ENCODE results near the gene LRRC45.

The LRRC45 gene

DNA sequence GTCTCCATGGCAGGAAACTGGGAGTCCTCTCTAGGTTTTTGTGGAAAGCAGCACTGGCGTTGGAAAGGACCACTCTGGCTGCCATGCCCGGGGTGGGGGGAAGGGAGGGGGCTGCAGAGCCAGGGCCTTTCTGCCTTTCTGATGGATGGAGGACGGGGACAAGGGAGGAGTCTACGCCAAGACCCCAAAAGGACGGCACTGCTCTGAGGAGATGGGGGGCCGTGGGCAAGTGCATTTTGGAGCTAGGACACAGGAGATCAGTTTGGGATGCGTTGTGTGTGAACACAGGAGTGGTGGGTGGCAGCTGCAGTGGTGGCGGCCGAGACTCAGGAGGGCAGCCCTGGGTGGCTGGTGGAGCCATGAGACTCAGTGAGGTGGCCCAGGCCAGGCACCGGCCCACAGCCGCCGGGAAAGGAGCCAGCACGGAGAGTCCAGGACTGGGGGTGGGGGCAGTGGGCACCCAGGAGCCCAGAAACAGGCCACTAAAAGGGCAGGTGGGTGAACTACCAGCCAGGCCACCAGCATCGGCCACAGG, 2.5 kb upstream of the LRRC45 start:
- DNase-seq, result no peak

DNA sequence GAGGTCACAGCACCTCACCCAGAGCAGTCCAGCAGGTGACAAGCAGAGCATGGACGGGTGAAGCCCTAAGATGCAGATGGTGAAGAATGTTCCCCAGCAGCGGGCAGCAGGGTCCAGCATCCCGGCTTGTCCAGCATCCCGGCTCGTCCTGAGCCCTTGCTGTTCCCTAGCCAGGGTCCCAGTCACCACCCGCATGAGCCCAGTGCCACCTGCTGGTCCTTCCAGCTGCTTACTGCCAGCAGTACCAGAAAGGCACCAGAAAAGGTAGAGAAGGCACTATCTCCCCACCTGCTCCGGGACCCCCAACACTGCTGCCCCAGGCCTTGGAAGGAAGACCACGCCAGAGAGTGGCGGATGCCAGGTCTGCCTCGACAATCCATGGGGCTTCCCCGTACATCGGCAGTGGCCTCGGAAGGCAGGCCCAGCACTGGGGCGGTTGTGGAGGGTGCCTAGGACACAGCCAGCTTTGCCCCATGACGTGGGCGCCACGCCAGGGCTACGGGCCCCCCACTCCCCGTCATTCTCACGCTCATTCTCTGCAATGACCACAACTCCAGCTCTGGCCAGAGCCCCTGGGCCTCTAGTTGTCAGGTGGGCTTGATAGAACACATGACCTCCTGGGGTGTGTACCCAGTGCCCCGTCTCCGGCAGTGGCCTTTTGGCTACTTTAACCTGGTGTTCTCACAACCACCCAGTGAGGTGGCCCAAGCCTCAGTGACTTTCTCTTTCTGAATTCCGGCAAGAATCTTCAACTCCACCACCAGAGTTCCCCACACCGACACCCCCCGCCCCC, 1.8 kb upstream of the LRRC45 start:
- peak; percentile 63 to 64 for DNase-seq

DNA sequence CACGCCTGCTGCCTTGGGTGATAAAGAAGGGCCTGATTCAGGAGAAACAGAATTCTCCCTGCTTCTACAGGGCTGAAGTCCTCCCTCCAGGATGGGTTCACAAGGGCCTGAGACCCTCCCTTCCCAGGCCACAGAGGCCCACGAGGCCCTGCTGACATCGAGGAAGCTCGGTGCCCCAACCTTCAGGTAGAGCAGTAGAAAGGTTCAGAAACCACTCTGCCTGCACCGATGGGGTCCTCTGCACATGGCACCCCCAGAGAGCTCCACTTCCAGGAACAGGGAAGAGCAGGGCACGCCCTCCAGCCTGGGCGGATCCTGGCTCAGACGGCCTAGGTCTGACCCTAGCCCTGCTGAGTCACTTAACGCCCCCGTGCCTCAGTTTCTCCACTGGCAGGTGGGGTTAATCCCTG, 1.2 kb upstream of the LRRC45 start:
- DNase-seq, result no peak

DNA sequence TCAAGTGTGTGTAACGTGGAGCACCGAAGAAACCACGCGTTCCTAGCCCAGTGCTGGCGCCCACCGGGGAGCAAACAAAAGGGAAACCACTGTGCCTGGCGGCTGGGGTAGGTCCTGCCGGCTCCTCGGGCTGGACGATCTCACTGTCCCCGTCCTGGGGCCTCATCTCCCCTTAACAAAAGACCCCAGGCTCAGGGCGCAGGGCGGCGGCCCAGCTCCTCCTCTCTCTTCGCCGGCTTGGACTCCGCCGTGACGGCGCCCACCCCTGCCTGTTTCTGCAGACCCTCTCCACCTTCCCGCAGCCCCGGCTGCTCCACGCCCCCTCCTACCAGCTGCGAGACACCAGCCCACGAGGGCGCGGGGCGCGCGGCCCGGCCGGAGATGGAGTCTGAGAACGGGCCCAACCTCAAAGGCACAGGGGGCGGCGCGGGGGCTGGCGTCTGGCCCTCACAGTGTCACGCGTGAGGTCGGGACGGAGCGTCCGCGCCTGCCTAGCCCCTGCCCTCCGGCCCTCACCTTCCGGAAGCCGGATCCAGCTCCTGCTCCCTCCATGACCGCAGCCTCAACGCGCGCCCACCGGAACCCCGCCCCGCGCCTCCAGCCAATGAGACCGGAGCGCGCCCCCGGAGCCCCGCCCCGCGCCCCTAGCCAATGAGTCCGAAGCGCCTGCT, 660 bp upstream of the LRRC45 start, which contains the start of gene CENPX:
Gene CENPX (minus strand): TSS at position 569 of the 671 bp plus-strand sequence. CDS start 17 bp downstream, at position 552.
- no peak for DNase-seq

DNA sequence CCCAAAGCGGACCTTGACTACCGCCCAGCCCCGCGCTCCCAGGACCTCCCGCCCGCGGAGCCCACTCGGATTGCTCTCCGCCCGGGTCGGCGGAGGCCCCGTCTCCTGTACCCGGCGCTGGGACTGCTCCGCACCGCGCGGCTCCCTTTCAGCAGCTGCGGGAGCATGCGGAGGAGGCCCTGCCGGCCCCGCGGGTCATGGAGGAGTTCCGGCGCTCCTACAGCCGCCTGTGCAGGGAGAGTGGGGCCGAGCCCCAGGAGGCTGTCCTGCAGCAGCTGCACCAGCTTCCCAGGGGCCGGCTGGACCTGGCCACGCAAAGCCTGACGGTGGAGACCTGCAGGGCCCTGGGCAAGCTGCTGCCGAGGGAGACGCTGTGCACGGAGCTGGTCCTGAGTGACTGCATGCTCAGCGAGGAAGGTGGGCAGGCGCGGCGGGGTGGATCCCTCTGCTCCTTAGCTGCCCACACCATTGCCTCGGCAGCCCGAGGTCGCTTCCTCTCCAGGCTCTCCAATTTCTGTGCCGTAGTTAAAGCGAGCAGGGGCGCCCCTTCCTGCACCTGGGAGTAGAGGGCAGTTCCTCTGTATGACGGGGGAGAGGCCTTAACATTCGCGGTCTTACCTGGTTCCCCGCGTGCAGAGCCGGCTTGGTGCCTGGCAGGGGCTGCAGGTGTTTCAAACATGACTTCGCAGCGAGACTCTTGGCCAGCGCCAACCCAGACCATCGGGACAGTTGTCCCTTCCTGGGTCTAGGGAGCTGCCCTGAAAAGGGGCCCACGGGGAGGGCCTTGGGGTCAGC, 539 bp downstream of the LRRC45 start:
- no peak for DNase-seq

DNA sequence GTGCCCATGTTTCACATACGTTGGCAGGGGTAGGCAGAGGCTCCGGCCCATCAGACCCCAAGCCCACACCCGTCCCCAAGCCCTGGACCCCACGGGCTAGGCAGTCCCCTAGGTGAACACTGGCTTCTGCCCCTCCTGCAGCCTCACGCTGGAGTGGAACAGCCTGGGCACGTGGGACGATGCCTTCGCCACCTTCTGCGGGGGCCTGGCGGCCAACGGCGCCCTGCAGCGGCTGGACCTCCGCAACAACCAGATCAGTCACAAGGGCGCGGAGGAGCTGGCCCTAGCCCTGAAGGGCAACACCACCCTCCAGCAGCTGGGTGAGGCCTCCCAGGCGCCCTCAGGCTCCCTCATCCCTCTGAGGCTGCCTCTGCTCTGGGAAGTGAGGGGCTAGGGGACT, 1.8 kb downstream of the LRRC45 start:
- DNase-seq, result no peak

DNA sequence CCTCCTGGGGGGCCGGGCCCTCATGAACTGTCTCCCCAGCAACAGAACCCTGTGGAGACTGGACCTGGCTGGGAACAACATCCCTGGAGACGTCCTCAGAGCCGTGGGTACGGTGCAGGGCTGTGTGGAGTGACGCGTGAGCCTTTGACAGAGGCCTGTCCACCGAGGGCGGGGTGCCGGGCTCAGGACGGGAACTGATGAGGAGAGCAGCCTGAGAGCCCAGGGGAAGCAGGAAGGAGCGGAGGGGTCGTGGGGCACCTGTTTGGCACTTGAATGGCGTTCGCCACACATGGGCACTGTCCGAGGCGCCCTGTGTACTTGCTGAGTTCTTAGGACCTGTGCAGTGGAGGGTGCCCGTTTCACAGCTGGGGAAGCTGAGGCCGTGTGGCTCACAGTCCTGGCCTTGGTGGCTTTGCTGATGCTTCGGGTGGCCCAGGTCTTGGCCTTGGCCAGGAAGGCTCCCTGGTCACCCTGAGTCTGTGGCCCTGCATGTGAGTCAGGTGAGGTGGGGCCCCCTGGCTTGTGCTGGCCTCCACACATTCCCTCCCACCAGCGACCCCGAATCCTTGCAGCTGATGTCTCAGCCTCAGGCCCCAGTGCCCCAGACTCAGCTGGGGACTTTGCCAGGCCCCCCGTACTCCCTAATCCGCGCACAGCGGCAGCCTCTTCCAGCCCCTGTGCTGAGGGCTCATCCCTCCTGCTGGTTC, 2.4 kb downstream of the LRRC45 start:
- no peak for DNase-seq

DNA sequence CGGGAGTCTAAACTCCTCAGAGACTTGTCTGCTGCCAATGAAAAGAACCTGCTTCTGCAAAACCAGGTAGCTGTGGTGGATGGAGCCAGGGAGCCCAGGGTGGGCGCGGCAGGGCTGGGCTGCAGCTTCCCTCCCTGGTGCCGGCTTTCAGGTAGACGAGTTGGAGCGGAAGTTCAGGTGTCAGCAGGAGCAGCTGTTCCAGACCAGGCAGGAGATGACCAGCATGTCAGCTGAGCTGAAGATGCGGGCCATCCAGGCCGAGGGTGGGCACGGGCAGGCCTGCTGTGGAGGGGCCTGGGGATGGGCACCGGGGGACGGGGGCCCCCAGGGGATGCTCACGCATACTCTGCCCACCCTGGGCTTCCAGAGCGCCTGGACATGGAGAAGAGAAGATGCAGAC, 5.1 kb downstream of the LRRC45 start:
- DNase-seq, result no peak

DNA sequence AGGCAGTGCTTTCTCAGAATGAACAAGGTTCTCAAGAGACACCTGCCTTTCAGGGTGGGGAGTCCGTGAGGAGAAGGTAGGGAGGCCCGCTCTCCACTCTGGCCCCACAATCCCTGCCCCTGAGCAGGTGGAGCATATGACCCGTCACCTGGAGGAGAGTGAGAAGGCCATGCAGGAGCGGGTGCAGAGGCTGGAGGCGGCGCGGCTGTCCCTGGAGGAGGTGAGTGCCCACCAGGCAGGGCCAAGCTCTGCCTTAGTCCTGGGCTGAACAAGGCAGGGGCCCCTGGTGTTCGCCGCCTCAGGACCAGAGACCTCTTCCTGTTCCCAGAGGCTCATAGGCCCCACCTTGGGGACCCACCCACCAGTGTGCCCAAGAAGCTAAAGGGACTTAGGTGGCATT, 5.9 kb downstream of the LRRC45 start:
- no peak for DNase-seq

DNA sequence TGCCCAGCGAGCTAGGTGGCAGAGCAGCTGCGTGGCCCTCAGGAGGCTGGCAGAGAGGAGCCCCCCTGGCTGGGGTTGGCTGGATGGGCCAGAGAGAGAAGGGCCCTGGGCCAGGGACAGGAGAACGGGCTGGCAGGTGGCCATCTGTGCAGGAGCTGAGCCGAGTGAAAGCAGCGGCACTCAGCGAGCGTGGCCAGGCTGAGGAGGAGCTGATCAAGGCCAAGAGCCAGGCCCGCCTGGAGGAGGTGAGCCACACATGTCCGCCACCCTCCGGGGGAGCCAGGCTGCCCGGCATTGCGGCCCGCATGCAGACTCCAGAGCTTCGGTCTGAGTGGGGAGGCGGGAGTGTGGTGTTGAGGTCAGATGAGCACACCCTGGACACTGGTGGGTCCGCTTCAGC, 6.3 kb downstream of the LRRC45 start:
- no peak for DNase-seq

DNA sequence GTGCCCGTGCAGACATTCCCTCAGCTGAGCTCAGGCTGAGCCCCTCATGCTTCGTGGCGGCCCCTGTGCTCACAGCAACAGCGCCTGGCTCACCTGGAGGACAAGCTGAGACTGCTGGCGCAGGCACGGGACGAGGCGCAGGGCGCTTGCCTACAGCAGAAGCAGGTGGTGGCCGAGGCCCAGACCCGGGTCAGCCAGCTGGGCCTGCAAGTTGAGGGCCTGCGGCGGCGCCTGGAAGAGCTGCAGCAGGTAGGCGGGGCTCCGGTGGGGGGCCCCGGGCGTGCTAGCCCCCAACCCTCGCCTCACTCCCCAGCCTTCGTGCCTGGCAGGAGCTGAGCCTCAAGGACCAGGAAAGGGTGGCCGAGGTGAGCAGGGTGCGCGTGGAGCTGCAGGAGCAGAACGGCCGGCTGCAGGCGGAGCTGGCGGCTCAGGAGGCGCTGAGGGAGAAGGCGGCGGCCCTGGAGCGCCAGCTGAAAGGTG, 6.9 kb downstream of the LRRC45 start:
- DNase-seq, result no peak

DNA sequence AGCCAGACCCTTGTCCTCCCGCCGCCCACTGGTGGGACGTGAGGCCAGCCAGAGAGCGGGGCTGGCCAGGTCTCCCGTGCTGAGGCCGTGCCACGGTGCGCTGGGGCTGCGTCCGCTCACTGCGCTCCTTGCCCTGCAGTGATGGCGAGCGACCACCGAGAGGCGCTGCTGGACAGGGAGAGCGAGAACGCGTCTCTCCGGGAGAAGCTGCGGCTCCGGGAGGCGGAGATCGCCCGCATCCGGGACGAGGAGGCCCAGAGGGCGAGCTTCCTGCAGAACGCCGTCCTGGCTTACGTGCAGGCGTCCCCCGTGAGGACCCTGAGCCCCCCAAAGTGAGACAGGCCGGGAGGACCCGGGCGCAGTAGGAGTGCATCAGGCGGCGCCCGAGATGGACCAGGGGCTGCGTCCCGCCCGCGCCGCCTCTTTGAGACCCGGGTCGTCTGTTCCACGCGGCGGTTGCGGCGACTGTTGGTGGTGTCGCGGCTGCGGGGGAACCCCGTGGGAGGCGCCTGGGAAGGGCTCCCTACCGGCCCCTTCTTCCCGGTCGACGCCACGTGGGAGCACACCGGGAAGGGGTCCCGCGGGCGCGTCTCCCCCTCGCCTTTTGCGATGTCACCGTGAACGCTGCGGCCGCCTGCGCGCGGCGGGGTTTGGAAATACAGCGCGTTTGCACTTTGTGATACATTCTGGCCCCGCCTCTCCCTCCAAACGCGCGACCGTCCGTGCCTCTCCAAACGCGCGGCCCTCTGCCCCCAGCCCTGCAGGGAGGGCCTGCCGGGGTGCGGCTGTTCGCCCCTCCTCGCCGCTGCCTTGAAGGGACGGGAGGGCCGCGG, 7.6 kb downstream of the LRRC45 start:
- DNase-seq, result peak; percentile 81 to 83

DNA sequence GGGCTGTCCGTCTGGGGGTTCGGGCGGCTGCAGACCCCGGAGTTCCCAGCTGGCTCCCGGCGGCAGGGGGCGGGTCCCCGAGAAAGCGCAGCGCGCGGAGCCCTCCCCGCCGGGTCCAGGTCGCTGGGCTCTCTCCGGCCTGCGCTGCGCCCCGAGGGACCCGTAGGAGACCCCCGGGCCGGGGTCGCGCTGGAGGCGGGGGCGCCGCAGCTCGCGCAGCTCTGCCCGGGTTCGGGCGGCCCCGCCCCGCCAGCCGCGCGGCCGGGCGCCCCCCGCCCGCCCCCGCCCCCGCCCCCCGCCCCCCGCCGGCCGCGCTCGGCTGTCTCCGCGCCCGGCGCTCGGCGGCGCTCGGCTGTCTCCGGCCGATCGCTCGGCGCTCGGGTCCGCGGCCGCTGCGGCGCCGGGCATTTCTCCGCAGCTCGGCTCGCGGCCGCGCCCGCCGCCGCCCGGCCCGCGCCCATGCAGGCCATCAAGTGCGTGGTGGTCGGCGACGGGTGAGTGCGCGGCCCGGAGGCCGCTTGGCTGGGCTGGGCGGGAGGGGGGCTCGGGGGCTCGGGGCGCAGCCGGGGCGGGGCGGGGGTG, 8.3 kb downstream of the LRRC45 start, which contains the start of gene RAC3:
Gene RAC3 (plus strand): TSS at position 376 of the 582 bp plus-strand sequence. CDS start 84 bp downstream, at position 460.
- no peak for DNase-seq

DNA sequence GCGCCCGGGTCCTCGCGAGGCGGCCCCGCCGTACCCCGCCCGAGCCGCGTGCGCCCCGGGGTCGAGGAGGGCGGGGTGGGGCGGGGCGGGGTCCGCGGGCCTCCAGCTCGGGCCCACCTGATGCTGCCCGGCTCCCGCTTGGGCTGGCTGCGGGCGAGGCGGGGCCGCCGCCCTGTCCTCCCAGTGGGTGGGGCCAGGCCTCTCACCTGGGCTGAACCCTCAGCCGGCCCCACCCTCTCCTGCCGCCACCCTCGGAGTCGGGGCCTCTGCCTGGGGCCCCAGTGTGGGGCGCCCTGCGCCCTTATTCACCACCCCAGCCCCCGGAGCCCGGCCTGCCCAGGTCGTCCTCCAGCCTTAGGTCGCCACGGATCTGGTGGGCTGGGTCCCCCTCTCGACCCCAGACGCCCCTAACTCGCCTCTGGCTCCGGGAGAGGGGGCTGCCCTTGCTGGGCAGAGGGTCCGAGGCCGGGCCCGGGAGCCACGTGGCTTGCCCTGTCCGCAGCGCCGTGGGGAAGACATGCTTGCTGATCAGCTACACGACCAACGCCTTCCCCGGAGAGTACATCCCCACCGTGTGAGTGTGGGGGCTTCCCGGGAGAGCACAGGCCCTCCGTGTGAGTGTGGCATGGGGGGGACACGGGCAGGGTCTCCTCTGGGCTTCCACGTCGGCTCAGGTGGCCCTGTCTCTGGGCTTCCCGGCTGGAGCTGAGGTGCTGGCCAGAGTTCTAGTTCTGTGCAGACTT, 9.0 kb downstream of the LRRC45 start:
- peak; percentile 40 to 51 for DNase-seq

DNA sequence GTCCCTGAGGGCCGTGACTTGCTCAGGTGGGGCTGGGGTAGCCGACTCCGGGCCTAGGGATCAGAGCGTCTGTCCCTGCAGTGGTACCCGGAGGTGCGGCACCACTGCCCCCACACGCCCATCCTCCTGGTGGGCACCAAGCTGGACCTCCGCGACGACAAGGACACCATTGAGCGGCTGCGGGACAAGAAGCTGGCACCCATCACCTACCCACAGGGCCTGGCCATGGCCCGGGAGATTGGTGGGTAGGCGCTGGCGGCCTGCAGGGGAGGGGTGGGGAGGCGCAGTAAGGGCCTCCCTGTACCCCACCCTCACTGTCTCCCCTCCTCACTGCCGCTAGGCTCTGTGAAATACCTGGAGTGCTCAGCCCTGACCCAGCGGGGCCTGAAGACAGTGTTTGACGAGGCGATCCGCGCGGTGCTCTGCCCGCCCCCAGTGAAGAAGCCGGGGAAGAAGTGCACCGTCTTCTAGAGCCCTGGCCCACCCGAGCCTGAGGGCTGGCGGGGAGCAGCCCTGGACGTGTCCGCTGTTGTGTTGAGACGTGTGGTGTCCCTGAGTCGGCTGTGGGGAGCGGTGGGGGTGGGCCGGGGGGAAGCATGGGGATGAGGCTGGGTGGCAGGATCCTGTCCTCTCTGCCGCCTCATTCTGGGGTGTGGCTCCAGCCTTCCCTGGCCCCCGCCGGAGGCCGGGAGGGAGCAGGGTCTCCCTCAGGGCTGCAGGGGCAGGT, 10.4 kb downstream of the LRRC45 start:
- DNase-seq, result no peak

DNA sequence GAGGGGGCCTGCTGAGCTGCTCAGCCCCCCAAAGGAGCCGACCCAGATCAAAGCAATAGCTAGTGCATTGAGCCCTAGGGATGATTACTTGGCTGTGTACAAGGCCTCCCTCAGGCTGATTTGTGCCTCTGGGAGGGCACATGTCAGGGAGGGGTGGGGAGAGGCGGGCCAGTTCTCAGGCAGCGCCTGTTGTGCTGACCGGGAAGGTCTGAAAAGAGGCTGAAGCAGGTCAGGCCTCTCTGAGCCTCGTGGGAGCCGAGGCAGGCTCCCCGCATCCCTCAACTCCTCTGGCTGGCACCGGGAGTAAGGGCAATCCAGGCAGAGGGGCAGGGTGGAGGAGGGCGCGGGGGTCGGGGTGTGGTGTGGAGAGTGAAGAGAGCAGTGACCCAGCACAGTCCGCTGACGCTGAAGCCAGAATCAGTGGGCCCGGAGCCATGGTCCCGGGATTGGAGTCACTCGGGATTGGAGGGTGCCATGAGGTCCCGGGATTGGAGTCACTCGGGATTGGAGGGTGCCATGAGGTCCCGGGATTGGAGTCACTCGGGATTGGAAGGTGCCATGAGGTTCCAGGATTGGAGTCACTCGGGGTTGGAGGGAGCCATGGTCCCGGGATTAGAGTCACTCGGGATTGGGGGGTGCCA, 11.4 kb downstream of the LRRC45 start:
- DNase-seq, result no peak

DNA sequence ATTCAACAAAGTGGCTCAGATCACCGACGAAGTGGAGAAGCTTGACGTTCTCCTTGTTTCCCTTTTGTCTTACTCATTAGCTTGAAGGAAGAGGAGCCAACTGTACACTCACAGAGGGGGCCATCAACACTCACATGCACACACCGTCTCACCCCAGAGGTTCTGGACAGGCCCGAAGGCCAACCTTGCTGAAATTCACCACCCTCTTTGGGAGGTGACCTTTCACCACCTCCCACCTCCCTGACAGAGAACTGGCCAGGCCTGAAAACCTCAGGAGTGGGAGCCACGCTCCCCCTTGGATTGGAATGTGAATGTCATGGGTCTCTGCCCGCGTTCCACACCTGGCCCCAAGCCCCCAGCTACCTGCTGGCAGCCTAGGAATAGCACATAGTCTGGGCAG, 12.4 kb downstream of the LRRC45 start:
- DNase-seq, result no peak

DNA sequence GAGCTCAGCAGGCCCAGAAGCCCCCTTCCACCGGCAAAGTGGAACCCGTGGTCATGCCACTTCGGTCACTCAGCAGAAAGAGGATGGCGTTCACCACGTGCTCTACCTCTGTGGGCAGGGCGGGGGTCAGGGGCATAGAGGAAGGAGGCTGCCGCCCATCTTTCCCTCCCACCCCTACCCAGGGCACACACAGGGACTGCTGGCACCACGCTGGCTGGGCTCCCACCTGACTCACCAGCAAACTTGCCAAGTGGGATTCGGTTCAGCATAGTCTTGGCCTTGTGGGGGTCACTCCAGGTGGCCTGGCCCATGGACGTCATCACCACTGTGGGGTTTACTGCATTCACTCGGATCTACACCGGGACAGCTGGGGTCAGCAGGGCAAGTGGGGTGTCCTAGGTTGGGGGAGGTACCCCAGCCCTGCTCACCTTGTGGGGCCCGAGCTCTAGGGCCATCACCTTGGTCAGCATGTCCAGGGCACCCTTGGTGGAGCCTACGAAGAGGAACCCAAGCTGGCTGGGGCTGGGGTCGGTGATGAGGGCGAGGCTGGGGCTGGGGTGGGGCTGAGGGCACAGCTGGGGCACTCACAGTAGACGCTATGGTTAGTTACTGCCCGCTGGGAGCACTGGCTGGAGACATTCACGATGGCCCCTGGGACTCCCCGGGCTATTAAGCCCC, 13.0 kb downstream of the LRRC45 start:
- no peak for DNase-seq
